ENCODE data around the gene CCDC148.
A peak's percentile ranks its signal among the peaks of the same experiment; 100 is the strongest.

The CCDC148 gene

GRCh38 chr2:158184556-158185343 is 271.8 kb downstream of the CCDC148 start:
- Histone ChIP-seq H3K27me3 (ENCODE audit: low read depth) (no peaks in the 10 kb centered on the region; the same call in 1 of the 2 replicates), H3K4me1 (no peaks in the 10 kb centered on the region), H3K4me3 (no peak overlapping the region), H3K36me3 (replicated peaks) (no peaks in the 10 kb centered on the region), H3K9me3 (no peaks in the 10 kb centered on the region)
- in situ Hi-C loops (cut with MboI; ENCODE audit: low sequenced_read_pairs), result loop anchor here (25.0 kb wide), 1 partner anchor 553 kb away; no protein-coding TSS in a partner anchor
- no peak for DNase-seq (ENCODE audit: low spot score in 2 of 2)

GRCh38 chr2:158184001-158184400 is 272.6 kb downstream of the CCDC148 start:
- no peak for DNase-seq (ENCODE audit: low spot score in 2 of 2)
- H3K4me3 ChIP-seq, result no peak overlapping the region
- H3K4me1 ChIP-seq, result no peaks in the 10 kb centered on the region
- in situ Hi-C loops (cut with MboI; ENCODE audit: low sequenced_read_pairs), result loop anchor here (25.0 kb wide), 1 partner anchor 553 kb away; no protein-coding TSS in a partner anchor
- no peaks in the 10 kb centered on the region; the same call in 1 of the 2 replicates for H3K27me3 ChIP-seq (ENCODE audit: low read depth)
- H3K36me3 ChIP-seq (replicated peaks), result no peaks in the 10 kb centered on the region
- H3K9me3 ChIP-seq, result no peaks in the 10 kb centered on the region

DNA sequence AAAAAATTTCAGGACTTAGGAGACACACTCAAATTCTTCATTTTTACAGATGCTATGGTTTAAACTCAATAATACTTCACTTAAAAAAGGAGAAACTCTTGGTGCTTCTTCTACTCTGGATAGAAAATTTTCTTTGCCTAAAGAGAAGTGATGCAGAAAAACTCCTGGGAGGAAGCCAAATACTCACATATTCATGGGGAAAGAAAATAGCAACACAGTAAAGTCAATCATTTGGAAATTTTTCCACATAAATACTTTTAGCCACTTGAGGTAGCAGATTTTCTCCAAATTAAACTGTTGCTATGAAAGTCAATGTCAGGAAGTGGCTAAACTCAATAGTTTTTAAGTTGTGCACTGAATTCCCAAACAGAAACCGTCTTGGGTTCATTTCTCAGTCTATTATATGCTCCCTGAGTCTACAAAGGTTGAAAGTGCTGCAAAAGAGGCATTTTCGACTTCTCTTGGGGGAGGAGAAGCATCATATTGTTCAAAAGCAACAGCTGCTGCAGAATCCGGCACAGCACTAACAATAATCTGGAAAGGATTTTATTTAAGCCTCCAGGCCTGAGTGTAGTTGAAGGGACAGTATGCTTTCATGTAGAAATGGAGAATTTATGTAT is 273.8 kb downstream of the CCDC148 start:
- no peaks in the 10 kb centered on the region for H3K36me3 ChIP-seq (replicated peaks)
- H3K4me3 ChIP-seq, result no peak overlapping the region
- H3K4me1 ChIP-seq, result no peaks in the 10 kb centered on the region
- H3K27me3 ChIP-seq (ENCODE audit: low read depth), result peaks cover 6% of the 10 kb centered on the region; the same call in 1 of the 2 replicates
- no peaks in the 10 kb centered on the region for H3K9me3 ChIP-seq
- in situ Hi-C loops (cut with MboI; ENCODE audit: low sequenced_read_pairs), result loop anchor here (25.0 kb wide), 1 partner anchor 555 kb away; no protein-coding TSS in a partner anchor
- no peak for DNase-seq (ENCODE audit: low spot score in 2 of 2)

- Histone ChIP-seq H3K4me3 (no peak overlapping the region), H3K4me1 (no peaks in the 10 kb centered on the region), H3K27me3 (ENCODE audit: low read depth) (peaks cover 6% of the 10 kb centered on the region; the same call in 1 of the 2 replicates), H3K36me3 (replicated peaks) (no peaks in the 10 kb centered on the region), H3K9me3 (no peaks in the 10 kb centered on the region)
- DNase-seq (ENCODE audit: low spot score in 2 of 2), result no peak
- in situ Hi-C loops (cut with MboI; ENCODE audit: low sequenced_read_pairs), result loop anchor here (25.0 kb wide), 1 partner anchor 556 kb away; no protein-coding TSS in a partner anchor
Measured at GRCh38 chr2:158181171-158181570, 275.4 kb downstream of the CCDC148 start.

DNA sequence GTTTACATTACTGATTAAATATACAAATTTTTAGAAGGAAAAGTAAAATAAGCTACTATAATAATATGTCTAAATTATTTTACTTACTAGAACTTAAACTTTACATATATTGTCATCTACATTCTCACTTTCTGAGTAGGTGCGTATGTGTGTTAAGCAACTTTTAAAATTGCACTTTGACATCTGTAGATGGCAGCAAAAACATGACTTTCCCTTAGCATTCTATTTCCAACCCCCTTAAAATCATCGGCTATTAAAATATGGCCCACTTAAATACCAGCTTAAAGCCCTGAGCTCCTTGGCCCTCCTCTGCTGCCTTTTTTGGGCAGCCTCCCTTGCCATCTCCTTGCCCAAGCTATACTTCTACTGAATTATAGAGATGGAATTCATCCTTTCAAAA is 276.9 kb downstream of the CCDC148 start:
- Histone ChIP-seq H3K4me1 (no peaks in the 10 kb centered on the region), H3K27me3 (ENCODE audit: low read depth) (peaks cover 6% of the 10 kb centered on the region; the same call in 1 of the 2 replicates), H3K9me3 (no peaks in the 10 kb centered on the region), H3K36me3 (replicated peaks) (no peaks in the 10 kb centered on the region), H3K4me3 (no peak overlapping the region)
- DNase-seq (ENCODE audit: low spot score in 2 of 2), result peak in 1 of 2 experiments; percentile 38
- in situ Hi-C loops (cut with MboI; ENCODE audit: low sequenced_read_pairs), result loop anchor here (25.0 kb wide), 1 partner anchor 558 kb away; no protein-coding TSS in a partner anchor

DNA sequence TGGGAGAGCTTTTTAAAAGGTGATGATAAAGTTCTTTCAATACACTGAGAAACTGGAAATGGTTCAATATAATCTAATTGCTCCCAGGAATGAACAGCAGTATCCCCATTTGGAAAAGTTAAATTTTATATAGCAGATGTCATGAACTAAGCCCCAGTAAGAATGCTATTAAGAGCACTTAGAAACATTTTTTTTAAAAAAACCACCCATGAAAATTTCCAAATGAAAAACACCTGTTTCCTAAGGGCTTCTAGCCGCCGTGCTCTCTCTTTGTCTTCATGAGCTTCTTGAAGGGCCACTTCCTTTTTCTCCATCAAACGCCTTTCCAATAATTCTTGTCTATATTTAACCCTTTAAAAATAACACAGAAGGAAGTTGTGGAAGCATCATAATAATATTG is 277.9 kb downstream of the CCDC148 start:
- no peaks in the 10 kb centered on the region for H3K4me1 ChIP-seq
- peaks cover 6% of the 10 kb centered on the region; the same call in 1 of the 2 replicates for H3K27me3 ChIP-seq (ENCODE audit: low read depth)
- H3K4me3 ChIP-seq, result no peak overlapping the region
- no peak for DNase-seq (ENCODE audit: low spot score in 2 of 2)
- H3K9me3 ChIP-seq, result no peaks in the 10 kb centered on the region
- in situ Hi-C loops (cut with MboI; ENCODE audit: low sequenced_read_pairs), result loop anchor here (25.0 kb wide), 1 partner anchor 559 kb away; no protein-coding TSS in a partner anchor
- H3K36me3 ChIP-seq (replicated peaks), result no peaks in the 10 kb centered on the region

GRCh38 chr2:158174956-158175355 is 281.6 kb downstream of the CCDC148 start:
- no peak overlapping the region for H3K4me3 ChIP-seq
- H3K36me3 ChIP-seq (replicated peaks), result no peaks in the 10 kb centered on the region
- H3K4me1 ChIP-seq, result no peaks in the 10 kb centered on the region
- H3K9me3 ChIP-seq, result no peaks in the 10 kb centered on the region
- in situ Hi-C loops (cut with MboI; ENCODE audit: low sequenced_read_pairs), result loop anchor here (25.0 kb wide), 1 partner anchor 562 kb away; no protein-coding TSS in a partner anchor
- peaks cover 6% of the 10 kb centered on the region; the same call in 1 of the 2 replicates for H3K27me3 ChIP-seq (ENCODE audit: low read depth)
- DNase-seq (ENCODE audit: low spot score in 2 of 2), result no peak

GRCh38 chr2:158174495-158174894 is 282.1 kb downstream of the CCDC148 start:
- in situ Hi-C loops (cut with MboI; ENCODE audit: low sequenced_read_pairs), result no loop called here
- H3K4me3 ChIP-seq, result no peak overlapping the region

GRCh38 chr2:158172719-158173118 is 283.8 kb downstream of the CCDC148 start:
- no peak for DNase-seq (ENCODE audit: low spot score in 2 of 2)
- in situ Hi-C loops (cut with MboI; ENCODE audit: low sequenced_read_pairs), result no loop called here
- no peaks in the 10 kb centered on the region for H3K4me1 ChIP-seq
- H3K36me3 ChIP-seq (replicated peaks), result no peaks in the 10 kb centered on the region
- H3K4me3 ChIP-seq, result no peak overlapping the region
- H3K9me3 ChIP-seq, result no peaks in the 10 kb centered on the region
- no peaks in the 10 kb centered on the region for H3K27me3 ChIP-seq (ENCODE audit: low read depth)

More at GRCh38 chr2:158174495-158174894, 282.1 kb downstream of the CCDC148 start:
- Histone ChIP-seq H3K27me3 (ENCODE audit: low read depth) (peaks cover 6% of the 10 kb centered on the region; the same call in 1 of the 2 replicates), H3K9me3 (no peaks in the 10 kb centered on the region), H3K4me1 (no peaks in the 10 kb centered on the region), H3K36me3 (replicated peaks) (no peaks in the 10 kb centered on the region)
- DNase-seq (ENCODE audit: low spot score in 2 of 2), result no peak

GRCh38 chr2:158154596-158154995 is 302.0 kb downstream of the CCDC148 start:
- H3K9me3 ChIP-seq, result no peaks in the 10 kb centered on the region
- DNase-seq (ENCODE audit: low spot score in 2 of 2), result no peak
- in situ Hi-C loops (cut with MboI; ENCODE audit: low sequenced_read_pairs), result no loop called here
- H3K36me3 ChIP-seq (replicated peaks), result no peaks in the 10 kb centered on the region
- no peaks in the 10 kb centered on the region for H3K27me3 ChIP-seq (ENCODE audit: low read depth)
- no peaks in the 10 kb centered on the region for H3K4me1 ChIP-seq
- no peak overlapping the region for H3K4me3 ChIP-seq

GRCh38 chr2:158153270-158154015 is 303.1 kb downstream of the CCDC148 start:
- H3K4me1 ChIP-seq, result no peaks in the 10 kb centered on the region
- H3K27me3 ChIP-seq (ENCODE audit: low read depth), result no peaks in the 10 kb centered on the region

DNA sequence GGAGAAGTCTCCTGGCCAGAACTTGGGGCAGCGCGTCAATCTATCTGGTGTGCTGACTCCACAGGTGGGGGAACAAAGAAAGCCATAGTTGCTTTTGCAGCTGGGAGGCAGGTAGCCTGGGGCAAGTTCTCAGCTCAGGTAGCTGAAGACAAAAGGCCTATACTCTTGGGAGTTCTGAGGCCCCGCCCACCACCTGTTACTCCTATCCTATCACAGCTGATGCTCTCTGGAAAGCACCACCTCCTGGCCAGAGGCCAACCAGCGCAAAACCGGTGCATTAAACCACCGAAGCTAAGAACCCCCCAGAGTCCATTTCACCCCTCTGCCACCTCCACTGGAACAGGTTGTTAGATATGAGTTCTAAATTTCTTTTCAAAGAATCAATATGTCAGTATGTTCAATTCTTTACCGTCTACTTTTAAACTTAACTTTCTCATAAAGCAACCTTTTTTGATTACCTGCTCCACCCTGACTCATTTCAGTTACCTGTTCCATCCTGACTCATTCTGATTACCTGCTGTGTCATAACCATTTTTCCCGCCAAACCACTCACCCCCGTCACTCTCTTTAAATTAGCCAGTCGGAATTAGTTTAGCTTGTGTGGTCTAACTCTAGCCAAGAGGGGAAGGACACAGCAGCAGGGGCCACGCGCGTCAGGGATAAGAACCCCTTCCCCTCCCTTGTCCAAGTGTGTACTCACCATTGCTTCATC is 311.5 kb downstream of the CCDC148 start:
- Histone ChIP-seq H3K4me1 (no peaks in the 10 kb centered on the region), H3K27me3 (ENCODE audit: low read depth) (no peaks in the 10 kb centered on the region), H3K4me3 (no peak overlapping the region), H3K9me3 (no peaks in the 10 kb centered on the region), H3K36me3 (replicated peaks) (no peaks in the 10 kb centered on the region)
- no peak for DNase-seq (ENCODE audit: low spot score in 2 of 2)
- in situ Hi-C loops (cut with MboI; ENCODE audit: low sequenced_read_pairs), result no loop called here

More at GRCh38 chr2:158153270-158154015, 303.1 kb downstream of the CCDC148 start:
- no peaks in the 10 kb centered on the region for H3K9me3 ChIP-seq
- in situ Hi-C loops (cut with MboI; ENCODE audit: low sequenced_read_pairs), result no loop called here
- DNase-seq (ENCODE audit: low spot score in 2 of 2), result no peak
- H3K4me3 ChIP-seq, result no peak overlapping the region
- H3K36me3 ChIP-seq (replicated peaks), result no peaks in the 10 kb centered on the region
